ENCODE results near the gene PPP6R3. TPM values are rescaled to one million over a fixed set of nuclear protein-coding genes. Genes with fewer than 3 reads are reported as not detected.

The PPP6R3 gene
- total and polyA plus RNA-seq, 2 of the 8 experiments (the other 6 are each of a cell fraction or from before 2014, with no cell fraction given), result 44.6 to 150 TPM

- TF ChIP-seq RBBP5 (IDR thresholded peaks at IDR 0.05; ENCODE audit: borderline replicate concordance, low read depth, low read length) (no peak), RFX5 (IDR thresholded peaks at IDR 0.05; ENCODE audit: borderline replicate concordance, low read depth, low read length) (no peak), HDAC6 (IDR thresholded peaks at IDR 0.05; ENCODE audit: low read depth, low read length) (no peak)
Measured at GRCh38 chr11:68513930-68514487, 53.5 kb downstream of the PPP6R3 start (continued).
